HepG2 (cell line): Measurements from ENCODE around the gene AJUBA. TPM values are rescaled to one million over a fixed set of nuclear protein-coding genes. Genes with fewer than 3 reads are reported as not detected.
A peak's percentile ranks its signal among the peaks of the same experiment; 100 is the strongest.

Source experiments
- AGO1 ChIP-seq: fragments of 200-400 bp; formaldehyde crosslinking; IDR thresholded peaks from 2 replicates; pipeline ENCODE4 v1.6.1; 2017; ENCODE audit warnings: mild to moderate bottlenecking, low read depth, low read length, moderate library complexity; ENCODE audit not compliant: poor library complexity, severe bottlenecking
- CHD4 ChIP-seq: fragments of 200-600 bp; sonication (generic); IDR thresholded peaks from 2 replicates; pipeline ENCODE4 v1.7.0; 2017; ENCODE audit warnings: mild to moderate bottlenecking, low read length, borderline replicate concordance
- GLI4 ChIP-seq: sonication (generic); formaldehyde crosslinking; IDR thresholded peaks from 2 replicates; pipeline ENCODE4 v1.5.1; 2020; ENCODE audit warnings: missing genetic modification reagents, mild to moderate bottlenecking, moderate library complexity, borderline replicate concordance
- KLF13 ChIP-seq: sonication (generic); formaldehyde crosslinking; IDR thresholded peaks from 2 replicates; pipeline ENCODE4 v1.4.0; 2020; ENCODE audit warnings: mild to moderate bottlenecking, missing genetic modification reagents
- KLF16 ChIP-seq, 2 experiments: sonication (generic) in 1 of 2; formaldehyde crosslinking in 1 of 2; IDR thresholded peaks; 2 replicates each; pipeline versions ENCODE4 v1.6.1 to v1.8.0; 2016 to 2023; ENCODE audit warnings: missing genetic modification reagents in 2 of 2, missing compliant biosample characterization in 1 of 2
- LCORL ChIP-seq, 2 experiments: fragments of 450-650 bp in 1 of 2; sonication (generic) in 1 of 2; formaldehyde crosslinking in 1 of 2; IDR thresholded peaks; 2 replicates each; pipeline versions ENCODE4 v1.5.0 to v1.6.1; 2017 to 2020; ENCODE audit warnings: antibody characterized with exemption in 1 of 2, missing genetic modification reagents in 1 of 2
- MATR3 ChIP-seq: sonication (generic); formaldehyde crosslinking; IDR thresholded peaks from 2 replicates; pipeline ENCODE4 v1.4.0; 2020; ENCODE audit warnings: missing genetic modification reagents
- NCOR1 ChIP-seq: fragments of 200-600 bp; sonication (generic); IDR thresholded peaks from 2 replicates; pipeline ENCODE4 v1.7.0; 2017; ENCODE audit warnings: antibody characterized with exemption, low read length, borderline replicate concordance
- NFIB ChIP-seq: sonication (generic); formaldehyde crosslinking; IDR thresholded peaks from 2 replicates; pipeline ENCODE4 v1.9.0; 2021; ENCODE audit warnings: missing genetic modification reagents, mild to moderate bottlenecking, borderline replicate concordance
- PITX1 ChIP-seq: sonication (generic); formaldehyde crosslinking; IDR thresholded peaks from 2 replicates; pipeline ENCODE4 v1.5.1; 2020; ENCODE audit warnings: mild to moderate bottlenecking, missing genetic modification reagents
- SPEN ChIP-seq: sonication (generic); formaldehyde crosslinking; IDR thresholded peaks from 2 replicates; pipeline ENCODE4 v1.5.1; 2020; ENCODE audit warnings: low read depth, mild to moderate bottlenecking, missing genetic modification reagents
- YY1 ChIP-seq: IDR thresholded peaks from 2 replicates; pipeline ENCODE4 v1.6.1; 2011; ENCODE audit warnings: low read length, low read depth, moderate library complexity, mild to moderate bottlenecking; ENCODE audit not compliant: insufficient read depth, insufficient replicate concordance
- ZNF124 ChIP-seq: sonication (generic); formaldehyde crosslinking; IDR thresholded peaks from 2 replicates; pipeline ENCODE4 v1.4.0; 2020; ENCODE audit warnings: missing genetic modification reagents
- ZNF230 ChIP-seq: sonication (generic); formaldehyde crosslinking; IDR thresholded peaks from 2 replicates; pipeline ENCODE4 v1.4.0; 2020; ENCODE audit warnings: mild to moderate bottlenecking, missing genetic modification reagents
- ZNF354B ChIP-seq: sonication (generic); formaldehyde crosslinking; IDR thresholded peaks from 2 replicates; pipeline ENCODE4 v1.8.0; 2022; ENCODE audit warnings: mild to moderate bottlenecking, missing genetic modification reagents
- ZNF572 ChIP-seq: sonication (generic); formaldehyde crosslinking; IDR thresholded peaks from 2 replicates; pipeline ENCODE4 v1.5.1; 2020; ENCODE audit warnings: mild to moderate bottlenecking, missing genetic modification reagents
- ZNF772 ChIP-seq: sonication (generic); formaldehyde crosslinking; IDR thresholded peaks from 2 replicates; pipeline ENCODE4 v1.5.0; 2020; ENCODE audit warnings: mild to moderate bottlenecking, missing genetic modification reagents
- ZNF776 ChIP-seq: sonication (generic); formaldehyde crosslinking; IDR thresholded peaks from 2 replicates; pipeline ENCODE4 v1.4.0; 2020; ENCODE audit warnings: mild to moderate bottlenecking, missing genetic modification reagents
- ZNF781 ChIP-seq: sonication (generic); formaldehyde crosslinking; IDR thresholded peaks from 2 replicates; pipeline ENCODE4 v1.5.1; 2020; ENCODE audit warnings: borderline replicate concordance, mild to moderate bottlenecking, missing genetic modification reagents; ENCODE audit errors: not compliant biosample characterization
- ZNF788 ChIP-seq: sonication (generic); formaldehyde crosslinking; IDR thresholded peaks from 2 replicates; pipeline ENCODE4 v1.5.0; 2020; ENCODE audit warnings: mild to moderate bottlenecking, missing genetic modification reagents, borderline replicate concordance
- ZNF841 ChIP-seq: sonication (generic); formaldehyde crosslinking; IDR thresholded peaks from 2 replicates; pipeline ENCODE4 v1.8.1; 2023; ENCODE audit warnings: missing genetic modification reagents, borderline replicate concordance
- polyA plus RNA-seq, 8 experiments: library from polyadenylated mRNA; depleted of rRNA in 3 of 8; stranded (reverse) in 7 of 8; unstranded in 1 of 8; fragments of >200 nt; fragmentation: Illumina TruSeq in 4 of 8; extraction: Trizol in 4 of 8; gene quantifications; 2 replicates each; pipeline versions ENCODE4 v1.2.1 to v1.2.3, GENCODE V29; 2011 to 2016; ENCODE audit warnings: low read depth in 4 of 8, missing spikeins in 1 of 8, mixed read lengths in 1 of 8; ENCODE audit not compliant: insufficient read depth in 1 of 8
- total RNA-seq, 5 experiments: library from RNA; depleted of rRNA; stranded (reverse); fragments of >200 nt; fragmentation: Illumina TruSeq; extraction: Trizol; gene quantifications; 2 replicates each; pipeline ENCODE4 v1.2.3, GENCODE V29; 2016; ENCODE audit warnings: low read depth in 1 of 5
- TF ChIP-seq, protein P1 (sequence below): sonication (generic); formaldehyde crosslinking; conservative IDR thresholded peaks from 2 replicates; pipeline ENCODE4 v1.4.0; 2020; ENCODE audit warnings: missing genetic modification reagents
- TF ChIP-seq, protein P2 (sequence below): sonication (generic); IDR thresholded peaks from 2 replicates; pipeline ENCODE4 v1.6.1; 2016; ENCODE audit warnings: low read depth, borderline replicate concordance
- TF ChIP-seq, protein P3 (sequence below): sonication (generic); formaldehyde crosslinking; conservative IDR thresholded peaks from 2 replicates; pipeline ENCODE4 v1.8.0; 2022; ENCODE audit warnings: missing genetic modification reagents

The AJUBA gene
- total and polyA plus RNA-seq, 2 of the 13 experiments (the other 11 are each of a cell fraction or from before 2014, with no cell fraction given), result 157 to 241 TPM

DNA sequence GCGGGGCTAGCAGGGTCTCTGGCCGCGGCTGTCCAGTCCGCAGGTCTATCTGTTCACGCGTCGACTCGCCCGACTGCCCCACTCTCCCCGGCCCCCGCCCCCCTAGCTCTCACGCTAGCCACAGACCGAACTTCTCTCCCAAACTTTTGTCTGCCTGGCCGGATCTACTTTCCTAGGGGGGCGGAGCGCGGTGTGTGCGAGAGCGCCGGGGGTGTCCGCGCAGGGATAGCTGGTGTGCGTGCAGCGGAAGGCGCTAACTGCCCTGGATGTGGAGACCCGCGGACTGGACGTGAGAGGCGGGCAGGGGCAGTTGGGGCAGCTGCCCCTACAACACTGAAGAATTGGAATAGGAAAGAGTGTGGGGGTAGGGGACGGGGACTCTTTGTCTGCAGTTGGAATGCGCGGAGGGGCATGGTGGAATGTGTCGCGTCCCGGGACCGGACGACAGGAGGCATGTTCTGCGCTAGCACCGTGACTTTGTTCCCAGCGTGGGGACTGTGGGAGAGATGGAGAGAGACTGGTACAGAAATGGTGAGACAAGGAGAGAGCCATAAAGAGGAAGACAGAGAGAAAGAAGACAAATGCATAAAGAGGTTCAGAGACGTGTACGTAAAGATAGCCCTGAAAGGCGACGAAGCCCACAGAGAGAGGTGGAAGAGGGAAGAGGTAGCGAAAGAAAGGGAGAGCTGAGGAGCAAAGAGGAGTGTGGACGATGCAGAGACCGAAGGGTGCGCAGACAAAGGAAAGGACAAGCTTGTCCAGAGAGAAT lies at the start of gene AJUBA (continued):
- TF ChIP-seq, protein P1, sequence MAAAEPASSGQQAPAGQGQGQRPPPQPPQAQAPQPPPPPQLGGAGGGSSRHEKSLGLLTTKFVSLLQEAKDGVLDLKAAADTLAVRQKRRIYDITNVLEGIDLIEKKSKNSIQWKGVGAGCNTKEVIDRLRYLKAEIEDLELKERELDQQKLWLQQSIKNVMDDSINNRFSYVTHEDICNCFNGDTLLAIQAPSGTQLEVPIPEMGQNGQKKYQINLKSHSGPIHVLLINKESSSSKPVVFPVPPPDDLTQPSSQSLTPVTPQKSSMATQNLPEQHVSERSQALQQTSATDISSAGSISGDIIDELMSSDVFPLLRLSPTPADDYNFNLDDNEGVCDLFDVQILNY, result peak; percentile 81
- TF ChIP-seq LCORL (IDR thresholded peaks at IDR 0.05) (peak; percentile 97), LCORL (CRISPR knock-in tag; IDR thresholded peaks at IDR 0.05) (no peak), PITX1 (CRISPR knock-in tag) (peak; percentile 84; the same call in 1 of the 2 replicates), ZNF788 (CRISPR knock-in tag) (peak; percentile 100), ZNF230 (no peak), NCOR1 (peak; percentile 82), YY1 (peak; percentile 82), ZNF572 (CRISPR knock-in tag) (no peak), CHD4 (peak; percentile 94), ZNF124 (CRISPR knock-in tag) (peak; percentile 96), ZNF841 (CRISPR knock-in tag) (no peak), AGO1 (peak; percentile 82), KLF13 (CRISPR knock-in tag) (peak; percentile 92; the same call in 1 of the 2 replicates), SPEN (peak; percentile 99), ZNF354B (CRISPR knock-in tag) (no peak), ZNF781 (peak; percentile 100), GLI4 (CRISPR knock-in tag) (peak; percentile 98; the same call in 1 of the 2 replicates), ZNF776 (no peak), NFIB (CRISPR knock-in tag) (no peak), MATR3 (CRISPR knock-in tag) (no peak), ZNF772 (CRISPR knock-in tag) (peak; percentile 96; the same call in 1 of the 2 replicates), KLF16 (CRISPR knock-in tag; IDR thresholded peaks at IDR 0.05) (peak in 1 of 2 experiments; percentile 99; a peak in 2 of 4 replicates)
- TF ChIP-seq, protein P2, sequence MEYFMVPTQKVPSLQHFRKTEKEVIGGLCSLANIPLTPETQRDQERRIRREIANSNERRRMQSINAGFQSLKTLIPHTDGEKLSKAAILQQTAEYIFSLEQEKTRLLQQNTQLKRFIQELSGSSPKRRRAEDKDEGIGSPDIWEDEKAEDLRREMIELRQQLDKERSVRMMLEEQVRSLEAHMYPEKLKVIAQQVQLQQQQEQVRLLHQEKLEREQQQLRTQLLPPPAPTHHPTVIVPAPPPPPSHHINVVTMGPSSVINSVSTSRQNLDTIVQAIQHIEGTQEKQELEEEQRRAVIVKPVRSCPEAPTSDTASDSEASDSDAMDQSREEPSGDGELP, result peak; percentile 86; the same call in 1 of the 2 replicates
- TF ChIP-seq, protein P3, sequence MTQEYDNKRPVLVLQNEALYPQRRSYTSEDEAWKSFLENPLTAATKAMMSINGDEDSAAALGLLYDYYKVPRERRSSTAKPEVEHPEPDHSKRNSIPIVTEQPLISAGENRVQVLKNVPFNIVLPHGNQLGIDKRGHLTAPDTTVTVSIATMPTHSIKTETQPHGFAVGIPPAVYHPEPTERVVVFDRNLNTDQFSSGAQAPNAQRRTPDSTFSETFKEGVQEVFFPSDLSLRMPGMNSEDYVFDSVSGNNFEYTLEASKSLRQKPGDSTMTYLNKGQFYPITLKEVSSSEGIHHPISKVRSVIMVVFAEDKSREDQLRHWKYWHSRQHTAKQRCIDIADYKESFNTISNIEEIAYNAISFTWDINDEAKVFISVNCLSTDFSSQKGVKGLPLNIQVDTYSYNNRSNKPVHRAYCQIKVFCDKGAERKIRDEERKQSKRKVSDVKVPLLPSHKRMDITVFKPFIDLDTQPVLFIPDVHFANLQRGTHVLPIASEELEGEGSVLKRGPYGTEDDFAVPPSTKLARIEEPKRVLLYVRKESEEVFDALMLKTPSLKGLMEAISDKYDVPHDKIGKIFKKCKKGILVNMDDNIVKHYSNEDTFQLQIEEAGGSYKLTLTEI (CRISPR knock-in tag), result no peak
